ENCODE data around the gene ULK4.

The ULK4 gene

GRCh38 chr3:41224120-41224806 is 737.6 kb downstream of the ULK4 start:
- DNase-seq (ENCODE audit: insufficient read length, low spot score) (no peak), FAIRE-seq (no peak)
- no peak for TF ChIP-seq POU2F2 (IDR thresholded peaks at IDR 0.05; ENCODE audit: low read depth, low read length)
- TF ChIP-seq PAX5 (IDR thresholded peaks at IDR 0.05; ENCODE audit: insufficient read depth, low read length, severe bottlenecking): no peak
- no peak for TF ChIP-seq POLR2AphosphoS5 (IDR thresholded peaks at IDR 0.05; ENCODE audit: low read depth, low read length)
- no peak for TF ChIP-seq SPI1 (IDR thresholded peaks at IDR 0.05; ENCODE audit: low read depth, low read length)
- TF ChIP-seq POLR2A (IDR thresholded peaks at IDR 0.05; ENCODE audit: low read depth, low read length): no peak

- FAIRE-seq (no peak), DNase-seq (ENCODE audit: insufficient read length, low spot score) (no peak)
- TF ChIP-seq TAF1 (IDR thresholded peaks at IDR 0.05; ENCODE audit: low read depth, low read length) (no peak), SPI1 (IDR thresholded peaks at IDR 0.05; ENCODE audit: low read depth, low read length) (peak; percentile 54)
Measured at GRCh38 chr3:41223691-41224090, 738.2 kb downstream of the ULK4 start.

GRCh38 chr3:41223078-41223477 is 738.8 kb downstream of the ULK4 start:
- no peak for DNase-seq (ENCODE audit: insufficient read length, low spot score)
- TF ChIP-seq POU2F2 (IDR thresholded peaks at IDR 0.05; ENCODE audit: low read depth, low read length) (no peak), PAX5 (IDR thresholded peaks at IDR 0.05; ENCODE audit: insufficient read depth, low read length, severe bottlenecking) (no peak), TAF1 (IDR thresholded peaks at IDR 0.05; ENCODE audit: low read depth, low read length) (no peak), POLR2A (IDR thresholded peaks at IDR 0.05; ENCODE audit: low read depth, low read length) (no peak), POLR2AphosphoS5 (IDR thresholded peaks at IDR 0.05; ENCODE audit: low read depth, low read length) (no peak), SPI1 (IDR thresholded peaks at IDR 0.05; ENCODE audit: low read depth, low read length) (no peak)
- no peak for FAIRE-seq

- no peak for DNase-seq (ENCODE audit: insufficient read length, low spot score)
- TF ChIP-seq TAF1 (IDR thresholded peaks at IDR 0.05; ENCODE audit: low read depth, low read length) (no peak), POU2F2 (IDR thresholded peaks at IDR 0.05; ENCODE audit: low read depth, low read length) (no peak), SPI1 (IDR thresholded peaks at IDR 0.05; ENCODE audit: low read depth, low read length) (no peak), POLR2AphosphoS5 (IDR thresholded peaks at IDR 0.05; ENCODE audit: low read depth, low read length) (no peak), POLR2A (IDR thresholded peaks at IDR 0.05; ENCODE audit: low read depth, low read length) (no peak)
- no peak for FAIRE-seq
Measured at GRCh38 chr3:41222501-41222900, 739.4 kb downstream of the ULK4 start.

GRCh38 chr3:41222012-41222411 is 739.9 kb downstream of the ULK4 start:
- no peak for DNase-seq (ENCODE audit: insufficient read length, low spot score)
- no peak for FAIRE-seq
- TF ChIP-seq POLR2AphosphoS5 (IDR thresholded peaks at IDR 0.05; ENCODE audit: low read depth, low read length) (no peak), TAF1 (IDR thresholded peaks at IDR 0.05; ENCODE audit: low read depth, low read length) (no peak), SPI1 (IDR thresholded peaks at IDR 0.05; ENCODE audit: low read depth, low read length) (no peak), PAX5 (IDR thresholded peaks at IDR 0.05; ENCODE audit: insufficient read depth, low read length, severe bottlenecking) (no peak)

- no peak for TF ChIP-seq POLR2A (IDR thresholded peaks at IDR 0.05; ENCODE audit: low read depth, low read length)
- TF ChIP-seq SPI1 (IDR thresholded peaks at IDR 0.05; ENCODE audit: low read depth, low read length): no peak
- no peak for TF ChIP-seq TAF1 (IDR thresholded peaks at IDR 0.05; ENCODE audit: low read depth, low read length)
- no peak for TF ChIP-seq POU2F2 (IDR thresholded peaks at IDR 0.05; ENCODE audit: low read depth, low read length)
- TF ChIP-seq PAX5 (IDR thresholded peaks at IDR 0.05; ENCODE audit: insufficient read depth, low read length, severe bottlenecking): no peak
- TF ChIP-seq POLR2AphosphoS5 (IDR thresholded peaks at IDR 0.05; ENCODE audit: low read depth, low read length): no peak
- no peak for DNase-seq (ENCODE audit: insufficient read length, low spot score)
- no peak for FAIRE-seq
Measured at GRCh38 chr3:41220906-41221677, 740.8 kb downstream of the ULK4 start.

GRCh38 chr3:41219424-41219823 is 742.5 kb downstream of the ULK4 start:
- FAIRE-seq (no peak), DNase-seq (ENCODE audit: insufficient read length, low spot score) (no peak)
- TF ChIP-seq POLR2A (IDR thresholded peaks at IDR 0.05; ENCODE audit: low read depth, low read length) (no peak), TAF1 (IDR thresholded peaks at IDR 0.05; ENCODE audit: low read depth, low read length) (no peak), POU2F2 (IDR thresholded peaks at IDR 0.05; ENCODE audit: low read depth, low read length) (no peak), POLR2AphosphoS5 (IDR thresholded peaks at IDR 0.05; ENCODE audit: low read depth, low read length) (no peak), SPI1 (IDR thresholded peaks at IDR 0.05; ENCODE audit: low read depth, low read length) (no peak), PAX5 (IDR thresholded peaks at IDR 0.05; ENCODE audit: insufficient read depth, low read length, severe bottlenecking) (no peak)

- TF ChIP-seq PAX5 (IDR thresholded peaks at IDR 0.05; ENCODE audit: insufficient read depth, low read length, severe bottlenecking) (no peak), POLR2AphosphoS5 (IDR thresholded peaks at IDR 0.05; ENCODE audit: low read depth, low read length) (no peak), POLR2A (IDR thresholded peaks at IDR 0.05; ENCODE audit: low read depth, low read length) (no peak), POU2F2 (IDR thresholded peaks at IDR 0.05; ENCODE audit: low read depth, low read length) (no peak), SPI1 (IDR thresholded peaks at IDR 0.05; ENCODE audit: low read depth, low read length) (no peak), TAF1 (IDR thresholded peaks at IDR 0.05; ENCODE audit: low read depth, low read length) (no peak)
- FAIRE-seq (no peak), DNase-seq (ENCODE audit: insufficient read length, low spot score) (no peak)
Measured at GRCh38 chr3:41216993-41217392, 744.9 kb downstream of the ULK4 start.

- TF ChIP-seq POLR2A (IDR thresholded peaks at IDR 0.05; ENCODE audit: low read depth, low read length) (no peak), TAF1 (IDR thresholded peaks at IDR 0.05; ENCODE audit: low read depth, low read length) (no peak), POLR2AphosphoS5 (IDR thresholded peaks at IDR 0.05; ENCODE audit: low read depth, low read length) (no peak), SPI1 (IDR thresholded peaks at IDR 0.05; ENCODE audit: low read depth, low read length) (no peak), POU2F2 (IDR thresholded peaks at IDR 0.05; ENCODE audit: low read depth, low read length) (no peak), PAX5 (IDR thresholded peaks at IDR 0.05; ENCODE audit: insufficient read depth, low read length, severe bottlenecking) (no peak)
- no peak for FAIRE-seq
- DNase-seq (ENCODE audit: insufficient read length, low spot score): no peak
Measured at GRCh38 chr3:41216422-41216821, 745.5 kb downstream of the ULK4 start.

All from GM12891 (cell line).